ENCODE data around the gene ESM1. TPM values are rescaled to one million over a fixed set of nuclear protein-coding genes. Genes with fewer than 3 reads are reported as not detected.

ESM1 gene
- total and polyA plus RNA-seq, 2 of the 8 experiments (the other 6 are each of a cell fraction or from before 2014, with no cell fraction given), result not detected

DNA sequence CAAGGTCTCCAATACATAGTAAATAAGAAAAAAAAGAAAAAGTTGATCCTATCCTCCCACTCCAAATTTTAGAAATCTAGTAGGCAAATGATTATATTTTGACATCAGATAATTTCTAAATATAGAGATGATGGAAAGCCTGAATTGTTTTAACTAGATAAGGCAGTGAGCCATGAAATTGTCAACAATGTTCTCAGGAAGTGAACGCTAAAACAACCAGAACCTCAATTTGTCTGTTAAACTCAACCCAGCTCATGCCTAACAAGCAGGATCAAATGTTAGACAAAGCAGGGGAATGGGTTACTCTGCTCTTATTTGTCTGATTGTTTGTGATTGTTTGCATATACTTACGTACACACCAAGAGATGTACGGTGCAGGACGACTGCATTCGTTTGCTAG lies 49.2 kb downstream of the ESM1 start (continued):
- TF ChIP-seq, protein P1, sequence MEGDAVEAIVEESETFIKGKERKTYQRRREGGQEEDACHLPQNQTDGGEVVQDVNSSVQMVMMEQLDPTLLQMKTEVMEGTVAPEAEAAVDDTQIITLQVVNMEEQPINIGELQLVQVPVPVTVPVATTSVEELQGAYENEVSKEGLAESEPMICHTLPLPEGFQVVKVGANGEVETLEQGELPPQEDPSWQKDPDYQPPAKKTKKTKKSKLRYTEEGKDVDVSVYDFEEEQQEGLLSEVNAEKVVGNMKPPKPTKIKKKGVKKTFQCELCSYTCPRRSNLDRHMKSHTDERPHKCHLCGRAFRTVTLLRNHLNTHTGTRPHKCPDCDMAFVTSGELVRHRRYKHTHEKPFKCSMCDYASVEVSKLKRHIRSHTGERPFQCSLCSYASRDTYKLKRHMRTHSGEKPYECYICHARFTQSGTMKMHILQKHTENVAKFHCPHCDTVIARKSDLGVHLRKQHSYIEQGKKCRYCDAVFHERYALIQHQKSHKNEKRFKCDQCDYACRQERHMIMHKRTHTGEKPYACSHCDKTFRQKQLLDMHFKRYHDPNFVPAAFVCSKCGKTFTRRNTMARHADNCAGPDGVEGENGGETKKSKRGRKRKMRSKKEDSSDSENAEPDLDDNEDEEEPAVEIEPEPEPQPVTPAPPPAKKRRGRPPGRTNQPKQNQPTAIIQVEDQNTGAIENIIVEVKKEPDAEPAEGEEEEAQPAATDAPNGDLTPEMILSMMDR (IDR thresholded peaks at IDR 0.05; ENCODE audit: control extremely low read depth in 1 of 3, insufficient read depth in 1 of 3, low read depth in 1 of 3, low read length in 3 of 3), result no peak

Measured in H1 (cell line).